HepG2 (cell line): ENCODE data around the gene RFC2. TPM values are rescaled to one million over a fixed set of nuclear protein-coding genes. Genes with fewer than 3 reads are reported as not detected.

Experiments used
- ATAC-seq: fragments of 200-7000 bp; cut with Tn5 transposase; 3 replicates; pipeline ENCODE4 v1.9.1; 2020; ENCODE audit warnings: mild to moderate bottlenecking, moderate library complexity
- BruUV-seq: library from RNA; stranded (reverse); fragments of 400-500 nt; replicated peaks from 2 replicates; lab custom pipeline; 2021; lab: Mats Ljungman, UMichigan
- CTCF ChIA-PET: fragments of 300-600 bp; formaldehyde crosslinking; extraction: SDS; loops from one replicate; lab custom pipeline; 2021; ENCODE audit warnings: low total read pairs, inconsistent platforms, low intra/inter-chr PET ratio; lab: Yijun Ruan, JAX
- POLR2A ChIA-PET: fragments of 350-600 bp; sonication (Branson Sonifier 250); formaldehyde crosslinking; loops from one replicate; lab custom pipeline; 2020; ENCODE audit warnings: antibody characterized with exemption, inconsistent platforms; lab: Yijun Ruan, JAX
- DNase-seq: peaks from one replicate; pipeline ENCODE4 v3.0.0-alpha.2; 2015; ENCODE audit warnings: low spot score
- FAIRE-seq: peaks from 3 replicates; lab custom pipeline; 2011; peaks lifted over from hg19 to GRCh38; lab: Jason Lieb, UNC
- H2AFZ ChIP-seq: one replicate; pipeline ENCODE4 v1.6.1; 2011; ENCODE audit warnings: low read length, inconsistent platforms
- H3K27ac ChIP-seq: fragments of 300-600 bp; 3 replicates; pipeline ENCODE4 v1.8.0; 2011; ENCODE audit warnings: mixed run types, mild to moderate bottlenecking, mixed read lengths, low read length, inconsistent platforms; ENCODE audit not compliant: insufficient read depth; ENCODE audit errors: extremely low read length
- H3K27me3 ChIP-seq, 2 experiments: fragments of 200-600 bp in 1 of 2; 2 replicates in 1 of 2; 3 replicates in 1 of 2; pipeline versions ENCODE4 v1.6.0 to v1.8.0; 2011; ENCODE audit warnings: low read length in 2 of 2, mild to moderate bottlenecking in 2 of 2, moderate library complexity in 2 of 2, inconsistent platforms in 1 of 2; ENCODE audit not compliant: insufficient read depth in 2 of 2, control insufficient read depth in 1 of 2
- H3K36me3 ChIP-seq, 2 experiments: fragments of 200-600 bp in 1 of 2; replicated peaks in 1 of 2; 2 replicates in 1 of 2; 3 replicates in 1 of 2; pipeline versions ENCODE4 v1.5.1 to v1.8.0; 2011; ENCODE audit warnings: low read length in 2 of 2, inconsistent platforms in 1 of 2; ENCODE audit not compliant: insufficient read depth in 2 of 2, control insufficient read depth in 1 of 2
- H3K4me1 ChIP-seq: 2 replicates; pipeline ENCODE4 v1.5.1; 2012; ENCODE audit warnings: low read length, inconsistent platforms; ENCODE audit not compliant: insufficient read depth
- H3K4me2 ChIP-seq: 2 replicates; pipeline ENCODE4 v1.6.0; 2011; ENCODE audit warnings: low read depth, low read length, inconsistent platforms
- H3K4me3 ChIP-seq, 3 experiments: fragments of 200-600 bp in 1 of 3; sonication (generic), shearing (Covaris generic) in 1 of 3; replicated peaks in 1 of 3; 2 replicates each; pipeline ENCODE4 v1.5.1; 2011 to 2016; ENCODE audit warnings: low read length in 3 of 3, inconsistent platforms in 2 of 3, low read depth in 2 of 3, mild to moderate bottlenecking in 2 of 3, control low read depth in 1 of 3, mixed read lengths in 1 of 3; ENCODE audit not compliant: insufficient read depth in 1 of 3
- H3K79me2 ChIP-seq: one replicate; pipeline ENCODE4 v1.6.1; 2011; ENCODE audit warnings: low read length, inconsistent platforms; ENCODE audit not compliant: insufficient read depth
- H3K9ac ChIP-seq: 2 replicates; pipeline ENCODE4 v1.6.0; 2011; ENCODE audit warnings: mild to moderate bottlenecking, low read depth, low read length, inconsistent platforms; ENCODE audit not compliant: insufficient read depth
- H3K9me3 ChIP-seq: 2 replicates; pipeline ENCODE4 v1.5.1; 2012; ENCODE audit warnings: mild to moderate bottlenecking, low read length
- H4K20me1 ChIP-seq: 2 replicates; pipeline ENCODE4 v1.6.0; 2011; ENCODE audit warnings: inconsistent platforms, mild to moderate bottlenecking, low read length, moderate library complexity; ENCODE audit not compliant: insufficient read depth
- EZH2 ChIP-seq: conservative IDR thresholded peaks from 2 replicates; pipeline ENCODE4 v1.6.1; 2012; ENCODE audit warnings: mild to moderate bottlenecking, low read depth, low read length, moderate library complexity
- HMGXB3 ChIP-seq: sonication (generic); formaldehyde crosslinking; IDR thresholded peaks from 2 replicates; pipeline ENCODE4 v1.4.0; 2020; ENCODE audit warnings: missing genetic modification reagents, borderline replicate concordance
- IRF9 ChIP-seq: sonication (generic); formaldehyde crosslinking; IDR thresholded peaks from 2 replicates; pipeline ENCODE4 v1.8.0; 2022; ENCODE audit warnings: missing genetic modification reagents, mild to moderate bottlenecking, borderline replicate concordance
- JARID2 ChIP-seq: sonication (generic); formaldehyde crosslinking; IDR thresholded peaks from 2 replicates; pipeline ENCODE4 v1.8.1; 2023; ENCODE audit warnings: missing genetic modification reagents, inconsistent platforms; ENCODE audit not compliant: insufficient replicate concordance
- JUND ChIP-seq: sonication (generic); formaldehyde crosslinking; IDR thresholded peaks from 2 replicates; pipeline ENCODE4 v1.8.0; 2022; ENCODE audit warnings: mild to moderate bottlenecking, missing genetic modification reagents
- NFKBIZ ChIP-seq: IDR thresholded peaks from 2 replicates; pipeline ENCODE4 v1.6.1; 2018; ENCODE audit warnings: missing genetic modification reagents, missing compliant biosample characterization
- TAF15 ChIP-seq: fragments of 200-400 bp; formaldehyde crosslinking; IDR thresholded peaks from one replicate; pipeline ENCODE4 v1.6.1; 2018; ENCODE audit warnings: mild to moderate bottlenecking, low read depth, low read length; ENCODE audit not compliant: poor library complexity, severe bottlenecking
- ZKSCAN1 ChIP-seq: fragments of 150-350 bp; IDR thresholded peaks from 2 replicates; pipeline ENCODE4 v1.6.1; 2014; ENCODE audit warnings: low read length
- ZNF121 ChIP-seq: sonication (generic); formaldehyde crosslinking; IDR thresholded peaks from 2 replicates; pipeline ENCODE4 v1.5.0; 2020; ENCODE audit warnings: mild to moderate bottlenecking, missing genetic modification reagents
- ZNF720 ChIP-seq: sonication (generic); formaldehyde crosslinking; IDR thresholded peaks from 2 replicates; pipeline ENCODE4 v1.4.0; 2020; ENCODE audit warnings: missing genetic modification reagents
- ZNF724P ChIP-seq: sonication (generic); formaldehyde crosslinking; IDR thresholded peaks from 2 replicates; pipeline ENCODE4 v1.8.0; 2022; ENCODE audit warnings: missing genetic modification reagents, borderline replicate concordance
- WGBS: methylation state at CpG from one replicate; pipeline ENCODE4 v1.1.6; 2017; ENCODE audit warnings: low lambda C conversion rate; 5-methylcytosine and 5-hydroxymethylcytosine counted together
- in situ Hi-C: cut with HindIII; loops from 2 replicates; pipeline ENCODE4 v1.10.0; 2017; ENCODE audit warnings: low pct_unique_long_range_greater_than_20kb; ENCODE audit not compliant: extremely low pct_ligation_motif_present
- intact Hi-C: fragments of 100-400 bp; cut with micrococcal nuclease; formaldehyde crosslinking; loops from one replicate; pipeline ENCODE4 v1.10.0; 2022; ENCODE audit not compliant: unreplicated experiment
- polyA plus RNA-seq, 8 experiments: library from polyadenylated mRNA; depleted of rRNA in 3 of 8; stranded (reverse) in 7 of 8; unstranded in 1 of 8; fragments of >200 nt; fragmentation: Illumina TruSeq in 4 of 8; extraction: Trizol in 4 of 8; gene quantifications; 2 replicates each; pipeline versions ENCODE4 v1.2.1 to v1.2.3, GENCODE V29; 2011 to 2016; ENCODE audit warnings: low read depth in 4 of 8, missing spikeins in 1 of 8, mixed read lengths in 1 of 8; ENCODE audit not compliant: insufficient read depth in 1 of 8
- total RNA-seq, 5 experiments: library from RNA; depleted of rRNA; stranded (reverse); fragments of >200 nt; fragmentation: Illumina TruSeq; extraction: Trizol; gene quantifications; 2 replicates each; pipeline ENCODE4 v1.2.3, GENCODE V29; 2016; ENCODE audit warnings: low read depth in 1 of 5

RFC2 gene
- total and polyA plus RNA-seq, 2 of the 13 experiments (the other 11 are each of a cell fraction or from before 2014, with no cell fraction given): 14.6 to 43.5 TPM

GRCh38 chr7:74283858-74284447, 29.8 kb upstream of the RFC2 start:
- Histone ChIP-seq H2AFZ (no peak overlapping the region), H3K9me3 (no peaks in the 10 kb centered on the region), H3K4me3 (no peak overlapping the region), H3K27me3 (peaks cover 0 to 12% of the 10 kb centered on the region in 2 experiments; a peak in 2 of 5 replicates), H4K20me1 (no peaks in the 10 kb centered on the region), H3K79me2 (no peaks in the 10 kb centered on the region), H3K9ac (no peak overlapping the region), H3K36me3 (no peaks in the 10 kb centered on the region), H3K4me2 (0 out of 2 replicates have a peak overlapping the region, but pooled peaks have one; percentile 7), H3K4me1 (peaks cover 62% of the 10 kb centered on the region), H3K27ac (no peak overlapping the region)
- no peak for DNase-seq
- TF ChIP-seq JUND (CRISPR knock-in tag): no peak
- TF ChIP-seq ZNF121 (CRISPR knock-in tag): 0 out of 2 replicates have a peak, but pooled peaks have one; percentile 19
- no peak for TF ChIP-seq ZNF720
- TF ChIP-seq NFKBIZ: no peak
- intact Hi-C loops: no loop called here
- WGBS: 44% methylated on average over 2 of the region's 9 CpGs
- no peak for FAIRE-seq
- CTCF ChIA-PET: no interaction called here
- BruUV-seq: no TSS peak
- POLR2A ChIA-PET: interaction anchor here (1.2 to 8.4 kb wide), 2 partner anchors 14 to 78 kb away, joined by 4 to 60 read pairs; no protein-coding TSS in a partner anchor
- ATAC-seq: peak; percentile 12; the same call in 1 of the 3 replicates
- in situ Hi-C loops: no loop called here

DNA sequence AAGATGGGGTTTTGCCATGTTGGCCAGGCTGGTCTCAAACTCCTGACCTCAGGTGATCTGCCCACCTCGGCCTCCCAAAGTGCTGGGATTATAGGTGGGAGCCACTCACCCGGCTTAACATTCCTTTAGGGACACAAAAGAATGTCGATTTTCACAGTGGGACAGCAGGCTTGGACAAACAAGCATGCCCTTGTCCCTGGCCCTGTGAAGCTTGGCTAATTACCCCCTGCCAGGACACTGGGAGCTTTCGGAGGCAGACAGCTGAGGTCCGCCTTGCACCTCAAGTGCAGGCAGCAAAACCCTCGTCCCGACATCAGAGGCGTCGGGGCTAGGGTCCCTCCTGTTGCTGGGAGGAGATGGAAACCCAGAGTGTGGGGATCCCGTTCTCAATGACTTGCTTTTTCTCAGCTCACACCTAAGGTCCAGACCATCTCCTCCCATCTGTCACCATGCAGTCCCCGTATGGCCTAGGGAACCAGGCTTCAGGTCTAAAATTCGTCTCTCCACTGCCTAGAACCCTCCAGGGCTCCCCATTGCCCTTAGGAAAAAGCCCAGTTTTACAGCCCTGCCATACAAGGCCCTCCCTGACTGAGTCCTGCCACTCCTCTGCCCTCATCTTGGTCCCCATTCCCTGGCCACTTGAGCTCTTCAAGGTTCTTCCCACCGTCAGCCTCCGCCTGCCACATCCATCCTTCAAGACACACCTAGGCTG, 28.7 kb upstream of the RFC2 start:
- 23% methylated on average over 13 of the region's 14 CpGs for WGBS
- peaks cover 62% of the 10 kb centered on the region for H3K4me1 ChIP-seq
- H3K4me3 ChIP-seq: no peak overlapping the region
- no peaks in the 10 kb centered on the region for H3K36me3 ChIP-seq
- intact Hi-C loops (no loop called here), in situ Hi-C loops (no loop called here)
- no peaks in the 10 kb centered on the region for H4K20me1 ChIP-seq
- POLR2A ChIA-PET: interaction anchor here (0.8 kb wide), 1 partner anchor 19 kb away, joined by 3 read pairs; no protein-coding TSS in a partner anchor
- FAIRE-seq (no peak), DNase-seq (peak; percentile 41), ATAC-seq (no peak)
- no peak overlapping the region for H3K9ac ChIP-seq
- peaks cover 0 to 12% of the 10 kb centered on the region in 2 experiments; a peak in 2 of 5 replicates for H3K27me3 ChIP-seq
- H3K9me3 ChIP-seq: no peaks in the 10 kb centered on the region
- no peak overlapping the region for H3K27ac ChIP-seq
- no TSS peak for BruUV-seq
- H3K79me2 ChIP-seq: no peaks in the 10 kb centered on the region
- H2AFZ ChIP-seq: no peak overlapping the region
- CTCF ChIA-PET: no interaction called here
- no peak overlapping the region for H3K4me2 ChIP-seq
- TF ChIP-seq ZKSCAN1 (0 out of 2 replicates have a peak, but pooled peaks have one; percentile 24), IRF9 (CRISPR knock-in tag) (no peak), EZH2 (no peak), TAF15 (no peak), ZNF724P (CRISPR knock-in tag) (no peak), JARID2 (no peak), HMGXB3 (CRISPR knock-in tag) (no peak)
